Body of pancreas (tissue), 4 donors: Measurements from ENCODE around the gene SREBF2.

Experiments used
- CTCF ChIP-seq, 7 experiments: fragments of 450-650 bp in 4 of 7; fragments of 200-600 bp in 3 of 7; sonication (generic) in 3 of 7; IDR thresholded peaks; one replicate each; pipeline ENCODE4 v1.5.1; 2016 to 2019; ENCODE audit warnings: antibody characterized with exemption in 7 of 7
- POLR2A ChIP-seq, 3 donors: fragments of 450-650 bp; IDR thresholded peaks; one replicate each; pipeline ENCODE4 v1.6.1; 2016; ENCODE audit warnings: antibody characterized with exemption in 3 of 3, mild to moderate bottlenecking in 2 of 3

GRCh38 chr22:41951898-41952474, 119.1 kb downstream of the SREBF2 start, which contains the start of gene SMIM45:
- TF ChIP-seq CTCF (IDR thresholded peaks at IDR 0.05), result no peak
- no peak for TF ChIP-seq POLR2A (IDR thresholded peaks at IDR 0.05)
